Stimulated activated CD4-positive, alpha-beta T cell treated with anti-CD3 and anti-CD28 coated beads, Interleukin-4, amount 100 ng/mL, for 1 hour (primary cell): Measurements from ENCODE around the gene OR2AK2.
A peak's percentile ranks its signal among the peaks of the same experiment; 100 is the strongest.

Experiments
- DNase-seq: peaks from one replicate; pipeline ENCODE4 v3.0.0-alpha.2; 2020

OR2AK2 gene, protein sequence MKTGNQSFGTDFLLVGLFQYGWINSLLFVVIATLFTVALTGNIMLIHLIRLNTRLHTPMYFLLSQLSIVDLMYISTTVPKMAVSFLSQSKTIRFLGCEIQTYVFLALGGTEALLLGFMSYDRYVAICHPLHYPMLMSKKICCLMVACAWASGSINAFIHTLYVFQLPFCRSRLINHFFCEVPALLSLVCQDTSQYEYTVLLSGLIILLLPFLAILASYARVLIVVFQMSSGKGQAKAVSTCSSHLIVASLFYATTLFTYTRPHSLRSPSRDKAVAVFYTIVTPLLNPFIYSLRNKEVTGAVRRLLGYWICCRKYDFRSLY

DNA sequence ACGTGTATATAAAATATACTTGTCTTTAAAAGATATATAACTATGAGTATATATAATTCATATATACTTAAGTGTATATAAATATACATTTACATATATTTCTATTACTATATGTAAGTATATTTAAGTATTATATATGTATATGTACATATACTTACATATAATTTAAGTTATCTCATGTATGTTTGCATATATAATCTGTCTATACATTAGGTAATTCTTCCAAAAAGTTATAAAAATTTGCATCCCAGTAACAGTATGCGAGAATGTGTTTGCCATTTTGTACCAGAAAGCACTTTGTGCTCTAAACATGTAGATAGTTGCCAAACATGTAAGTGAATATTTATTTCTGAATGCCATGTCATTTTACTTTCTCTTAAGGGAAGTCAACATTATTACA, at the start of gene OR2AK2:
Gene OR2AK2 (plus strand): TSS at position 301 of the 400 bp plus-strand sequence. CDS start 144 bp downstream, outside the sequence.
- no peak for DNase-seq

DNA sequence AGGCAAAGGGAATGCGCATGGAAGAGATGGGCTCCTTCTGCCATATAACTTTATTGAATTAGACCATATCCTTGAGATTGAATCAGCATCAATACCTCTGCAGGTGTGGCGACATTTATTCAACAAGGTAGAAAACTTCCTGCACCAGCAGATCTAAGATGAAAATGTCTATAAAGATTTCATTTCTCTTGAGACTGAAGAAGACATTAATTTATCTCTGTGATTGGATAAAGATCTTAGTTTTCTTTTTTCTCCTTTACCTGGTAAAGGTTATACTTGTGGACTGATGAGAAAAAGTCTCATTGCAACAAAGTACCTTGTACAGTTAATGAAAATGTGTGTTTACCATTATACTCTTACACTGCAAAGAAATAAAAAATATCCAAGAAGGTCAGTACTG, 45.1 kb upstream of the OR2AK2 start, which contains the start of gene OR2T8:
Gene OR2T8 (plus strand): TSS at position 301 of the 400 bp plus-strand sequence. CDS start 766 bp downstream, outside the sequence.
- no peak for DNase-seq

DNA sequence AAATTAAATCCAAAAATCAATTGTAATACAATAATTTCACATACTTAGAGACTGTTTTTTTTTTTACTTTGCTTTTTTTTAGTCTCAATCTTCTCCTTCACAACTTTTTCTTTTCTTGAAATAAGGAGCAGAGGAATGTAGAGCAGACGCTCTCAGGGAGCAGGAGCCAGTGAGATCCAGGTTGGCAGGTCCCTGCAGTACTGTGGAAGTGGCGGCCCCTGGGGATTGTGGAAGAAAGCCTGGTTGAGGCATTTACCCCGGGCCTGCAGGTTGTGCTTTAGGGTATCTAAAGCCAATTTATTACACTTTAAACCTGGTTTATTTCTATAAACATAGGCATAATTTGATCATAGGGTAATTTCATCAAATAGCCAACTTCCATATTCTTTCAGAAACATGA, 41.1 kb upstream of the OR2AK2 start:
- no peak for DNase-seq

DNA sequence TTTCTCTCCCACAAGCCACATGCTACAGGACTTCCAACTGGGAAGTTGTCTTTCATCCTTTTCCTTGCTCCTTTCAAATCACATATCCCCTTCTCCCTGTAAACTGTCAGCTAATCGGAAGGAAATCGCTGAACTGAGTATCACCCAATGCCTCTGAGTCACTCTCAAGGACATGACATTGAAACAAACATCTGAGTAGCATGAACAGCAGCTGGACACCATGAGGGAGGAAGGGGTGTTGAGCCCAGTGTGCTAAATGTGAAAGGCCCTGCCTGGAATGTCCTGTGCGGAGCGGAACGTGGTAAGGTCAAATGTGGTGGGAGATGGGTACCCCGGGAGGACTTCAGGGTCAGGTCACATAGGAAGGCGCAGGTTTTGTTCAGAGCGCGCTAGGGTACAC, 40.2 kb upstream of the OR2AK2 start, which contains the start of gene OR2AJ1:
Gene OR2AJ1 (plus strand): TSS at position 22 of the 400 bp plus-strand sequence. CDS start 8,880 bp downstream, outside the sequence.
- no peak for DNase-seq

DNA sequence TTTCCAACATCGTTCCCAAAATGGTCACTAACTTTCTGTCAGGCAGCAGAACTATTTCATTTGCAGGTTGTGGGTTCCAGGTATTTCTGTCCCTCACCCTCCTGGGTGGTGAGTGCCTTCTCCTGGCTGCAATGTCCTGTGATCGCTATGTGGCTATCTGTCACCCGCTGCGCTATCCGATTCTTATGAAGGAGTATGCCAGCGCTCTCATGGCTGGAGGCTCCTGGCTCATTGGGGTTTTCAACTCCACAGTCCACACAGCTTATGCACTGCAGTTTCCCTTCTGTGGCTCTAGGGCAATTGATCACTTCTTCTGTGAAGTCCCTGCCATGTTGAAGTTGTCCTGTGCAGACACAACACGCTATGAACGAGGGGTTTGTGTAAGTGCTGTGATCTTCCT, 31.0 kb upstream of the OR2AK2 start:
- no peak for DNase-seq

DNA sequence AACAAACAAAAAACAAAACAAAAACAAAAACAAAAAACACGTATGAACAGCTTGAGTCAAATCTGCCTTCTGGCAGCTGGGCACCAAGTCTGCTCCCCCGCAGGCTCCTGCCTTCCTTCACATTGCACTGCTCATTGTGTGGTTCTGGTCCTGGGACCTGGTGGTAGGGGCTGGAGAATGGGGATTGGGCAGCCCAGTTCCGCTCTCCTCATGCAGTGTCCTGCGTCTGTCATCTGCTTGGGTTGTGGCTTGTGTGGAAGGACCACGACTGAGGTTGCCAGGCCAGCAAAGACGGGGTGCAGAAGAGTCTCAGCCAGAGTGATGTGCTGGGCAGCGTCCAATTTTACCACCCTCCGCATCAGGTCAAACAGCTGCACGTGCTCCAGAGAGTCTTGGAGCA, 29.3 kb upstream of the OR2AK2 start:
- DNase-seq = no peak

DNA sequence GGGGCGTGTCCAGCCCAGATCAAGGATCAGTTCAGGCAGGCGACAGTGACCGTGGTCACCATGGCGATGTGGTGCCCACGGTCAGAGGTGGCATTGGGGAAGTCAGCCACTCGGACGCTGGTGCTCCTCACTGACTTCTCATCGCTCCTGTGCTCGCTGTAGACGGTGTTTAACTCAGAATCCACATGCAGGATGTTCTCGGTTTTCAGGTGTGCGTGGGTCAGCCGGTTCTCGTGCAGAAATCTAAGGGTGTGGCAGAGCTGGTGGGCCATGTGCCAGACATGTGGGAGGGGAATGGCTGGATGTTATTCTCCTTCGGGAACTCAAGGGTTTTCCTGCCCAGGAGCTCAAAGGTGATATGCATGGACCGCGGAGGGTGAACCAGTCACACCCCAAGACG, 28.6 kb upstream of the OR2AK2 start:
- DNase-seq = no peak

DNA sequence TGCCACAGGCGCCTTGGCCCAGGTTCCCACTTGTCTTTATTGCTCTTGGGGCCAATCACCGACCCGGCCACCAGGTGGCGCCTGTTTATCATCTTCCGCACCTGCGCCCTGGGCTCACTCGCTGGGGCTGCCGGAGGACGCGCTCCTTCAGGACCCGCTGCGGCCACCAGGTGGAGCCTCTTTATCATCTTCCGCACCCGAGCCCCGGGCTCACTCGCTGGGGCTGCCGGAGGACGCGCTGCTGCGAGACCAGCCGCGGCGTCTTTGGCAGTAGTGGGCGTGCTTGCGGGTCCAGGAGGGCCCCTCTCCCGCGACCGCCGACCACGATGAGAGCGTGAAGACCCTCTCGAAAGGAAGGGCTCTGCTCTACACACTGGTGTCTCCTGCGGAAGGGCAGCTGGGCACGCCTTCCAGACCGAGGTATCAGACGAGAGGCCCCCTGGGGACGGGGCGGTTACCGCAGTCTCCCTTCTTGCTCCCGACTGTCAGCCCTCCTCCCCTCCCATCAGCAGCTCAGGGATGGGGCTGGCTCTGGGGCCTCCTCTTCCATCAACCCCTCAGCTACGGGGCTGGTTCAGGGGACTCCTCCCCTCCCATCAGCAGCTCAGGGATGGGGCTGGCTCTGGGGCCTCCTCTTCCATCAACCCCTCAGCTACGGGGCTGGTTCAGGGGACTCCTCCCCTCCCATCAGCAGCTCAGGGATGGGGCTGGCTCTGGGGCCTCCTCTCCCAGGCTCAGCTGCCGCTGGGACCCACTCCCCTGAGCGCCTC, 27.9 kb upstream of the OR2AK2 start:
- peak; percentile 95 for DNase-seq

DNA sequence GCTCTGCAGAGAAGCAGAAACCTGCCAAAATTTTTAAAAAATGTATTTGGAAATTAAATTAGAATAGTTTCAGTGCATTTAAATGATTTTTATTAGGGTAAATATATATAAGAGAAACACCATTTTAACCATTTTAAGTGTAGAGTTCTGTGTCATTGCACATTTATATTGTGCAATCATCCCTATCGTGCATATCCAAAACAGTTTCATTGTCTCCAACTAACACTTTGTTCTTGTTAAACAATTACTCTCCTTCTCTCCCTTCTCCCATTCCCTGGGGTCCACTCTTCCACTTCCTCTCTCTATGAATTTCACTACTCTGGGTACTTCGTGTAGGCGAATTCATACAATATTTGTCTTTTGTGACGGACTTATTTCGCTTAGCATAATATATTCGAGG, 22.4 kb upstream of the OR2AK2 start:
- no peak for DNase-seq

DNA sequence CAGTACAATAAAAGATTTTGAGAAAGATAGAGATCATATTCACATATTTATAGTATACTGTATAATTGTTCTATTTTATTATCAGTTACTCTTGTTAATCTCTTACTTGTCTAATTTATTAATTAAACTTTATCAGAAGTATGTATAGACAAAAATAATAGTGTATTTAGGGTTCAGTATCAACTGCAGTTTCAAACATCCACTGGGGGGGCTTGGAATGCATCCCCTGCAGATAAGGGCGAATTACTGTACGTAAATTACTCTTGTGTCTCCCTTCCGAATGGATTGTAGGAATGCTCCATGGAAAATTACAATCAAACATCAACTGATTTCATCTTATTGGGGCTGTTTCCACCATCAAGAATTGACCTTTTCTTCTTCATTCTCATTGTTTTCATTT, 16.5 kb upstream of the OR2AK2 start, which contains the start of gene OR2L8:
Gene OR2L8 (plus strand): TSS at position 301 of the 400 bp plus-strand sequence. CDS start 0 bp downstream, at position 301.
- no peak for DNase-seq

DNA sequence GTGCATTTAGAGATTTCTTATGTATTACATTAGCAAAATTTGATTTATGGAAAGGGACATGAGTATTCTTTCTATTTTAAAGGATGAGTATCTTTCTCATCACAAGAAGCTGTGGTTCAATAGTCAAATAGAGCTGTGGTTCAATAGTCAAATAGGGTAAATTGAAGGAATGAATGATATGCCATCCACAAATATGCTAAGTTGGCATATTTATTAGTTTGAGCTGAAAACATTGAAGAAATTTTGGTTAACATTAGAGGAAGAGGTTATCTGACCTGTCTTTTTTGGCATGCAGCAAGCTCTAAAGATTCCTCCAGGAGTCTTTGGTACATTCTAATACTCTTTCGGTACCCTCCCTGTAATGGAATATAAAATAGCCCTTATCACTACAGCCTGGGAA, 11.6 kb upstream of the OR2AK2 start:
- no peak for DNase-seq

DNA sequence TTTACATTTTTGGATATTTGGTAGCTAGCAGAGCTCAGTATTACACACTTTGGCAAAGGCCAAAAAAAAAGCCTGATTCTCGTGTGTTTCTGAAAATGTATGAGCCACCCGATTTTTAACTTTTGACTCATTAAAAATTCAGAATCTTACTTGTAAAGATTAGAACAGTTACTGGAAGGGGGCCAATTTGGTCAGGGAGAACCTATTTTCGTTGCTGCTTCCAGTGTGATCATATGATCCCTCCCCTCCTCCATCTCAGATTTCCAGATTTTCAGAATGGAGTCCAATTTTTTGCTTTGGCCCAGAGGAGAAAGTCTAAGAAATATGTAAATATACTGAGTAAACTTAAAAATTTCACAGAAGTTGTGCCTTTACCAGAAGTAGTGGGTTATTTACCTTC, 3.2 kb upstream of the OR2AK2 start:
- DNase-seq = no peak

DNA sequence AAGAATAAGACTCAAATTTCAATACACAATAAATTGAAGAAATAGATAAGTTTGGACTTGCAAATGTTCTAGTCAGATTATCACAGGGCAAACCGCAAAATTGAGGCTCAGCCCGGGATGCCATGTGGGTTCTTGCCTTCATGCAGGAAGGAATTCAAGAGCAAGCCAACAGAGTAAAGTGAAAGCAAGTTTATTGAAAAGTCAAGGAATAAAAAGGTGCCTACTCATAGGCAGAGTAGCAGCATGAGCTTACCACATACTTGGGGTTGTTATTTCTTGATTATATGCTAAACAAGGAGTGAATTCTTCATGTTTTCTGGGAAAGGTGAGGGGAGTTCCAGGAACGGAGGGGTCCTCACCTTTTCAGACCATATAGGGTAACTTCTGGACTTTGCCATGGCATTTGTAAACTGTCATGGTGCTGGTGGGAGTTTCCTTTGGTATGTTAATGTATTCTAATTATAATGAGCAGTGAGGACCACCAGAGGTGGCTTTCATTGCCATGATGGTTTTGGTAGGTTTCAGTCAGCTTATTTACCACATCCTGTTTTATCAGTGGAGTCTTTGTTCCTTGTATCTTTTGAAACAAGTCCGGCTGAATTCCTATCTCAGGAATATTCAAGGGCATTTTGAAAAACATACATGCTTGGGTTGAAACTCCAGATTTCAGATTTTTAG, 2.0 kb upstream of the OR2AK2 start:
- no peak for DNase-seq

DNA sequence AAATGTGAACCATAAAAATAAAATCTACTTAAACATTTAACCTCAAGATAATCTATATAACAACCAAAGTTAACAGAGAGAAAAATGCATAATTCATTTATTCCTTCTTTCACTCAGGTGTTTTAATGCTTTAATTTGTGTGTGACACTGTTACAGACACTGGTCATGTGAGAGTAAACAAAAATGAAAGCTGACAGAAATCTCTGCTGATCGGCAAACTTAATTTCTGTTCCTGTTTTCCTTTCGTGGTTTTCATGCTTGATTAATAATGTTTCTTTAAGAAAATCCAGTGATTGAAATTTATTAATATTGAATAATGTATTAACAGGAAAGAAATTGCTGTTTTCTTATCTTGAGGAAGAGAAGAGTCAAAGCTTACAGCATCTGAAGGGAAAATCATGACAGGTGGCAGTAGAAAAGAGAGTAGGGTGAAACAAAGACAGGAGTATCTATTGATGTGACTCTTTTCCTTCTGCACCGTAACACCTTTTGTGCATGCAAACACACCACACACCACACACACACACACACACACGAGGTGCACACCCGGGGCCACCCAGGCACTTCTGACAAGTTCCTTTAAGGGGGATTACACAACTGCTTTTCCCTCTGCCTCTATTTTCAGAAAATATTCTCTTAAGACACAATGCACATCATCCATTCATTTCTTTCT, 1.6 kb downstream of the OR2AK2 start:
- DNase-seq = no peak

DNA sequence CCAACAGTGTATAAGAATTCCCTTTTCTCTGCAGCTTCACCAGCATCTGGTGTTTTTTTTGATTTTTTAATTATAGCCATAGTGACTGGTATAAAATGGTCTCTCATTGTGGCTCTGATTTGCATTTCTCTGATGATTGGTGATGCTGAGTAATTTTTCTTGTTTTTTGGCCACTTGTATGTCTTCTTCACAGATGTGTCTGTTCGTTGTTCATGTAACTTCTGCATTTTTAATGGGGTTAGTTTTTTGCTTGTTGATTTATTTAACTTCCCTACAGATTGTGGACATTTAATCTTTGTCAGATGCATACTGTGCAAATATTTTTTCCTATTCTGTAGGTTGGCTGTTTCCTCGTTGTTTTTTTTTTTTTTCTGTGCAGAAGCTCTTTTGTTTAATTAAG, 28.0 kb downstream of the OR2AK2 start:
- DNase-seq = no peak

DNA sequence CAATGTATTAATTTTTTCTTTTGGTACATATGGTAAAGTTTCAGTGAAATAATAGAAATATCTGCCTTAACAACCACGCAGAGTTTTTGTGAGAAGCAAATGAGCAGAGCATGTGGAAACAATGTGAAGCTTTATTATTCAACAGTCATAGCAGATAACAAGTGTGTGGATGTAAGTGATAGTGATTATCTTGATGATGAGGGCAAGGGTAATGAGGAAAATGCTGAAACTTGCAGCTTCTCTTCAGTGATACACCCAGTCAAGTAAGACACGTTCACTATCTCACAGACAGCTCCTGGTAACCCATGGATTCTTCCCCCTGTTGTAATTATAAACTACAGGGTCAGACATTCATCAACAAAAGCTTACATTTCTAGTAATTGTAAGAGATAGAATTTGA, 33.8 kb downstream of the OR2AK2 start:
- DNase-seq = no peak

DNA sequence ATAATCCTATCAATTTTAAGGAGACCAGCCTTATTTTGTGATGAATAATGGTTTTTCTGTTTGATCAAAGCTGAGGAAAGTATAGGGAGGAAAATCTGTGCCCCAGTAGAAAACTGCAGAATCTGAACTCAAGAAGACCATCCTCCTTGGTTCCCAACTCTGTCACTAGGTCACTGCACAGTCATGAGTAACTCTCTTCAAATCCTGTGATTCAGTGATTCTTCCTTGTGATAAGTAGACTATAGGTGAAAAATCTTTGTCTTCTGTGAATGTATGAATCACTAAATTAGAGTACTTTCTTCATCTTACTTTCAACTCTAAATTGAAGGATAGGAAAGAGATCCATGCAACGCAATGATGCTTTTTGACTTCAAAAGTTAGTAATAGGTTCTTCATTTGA, 35.1 kb downstream of the OR2AK2 start:
- no peak for DNase-seq

DNA sequence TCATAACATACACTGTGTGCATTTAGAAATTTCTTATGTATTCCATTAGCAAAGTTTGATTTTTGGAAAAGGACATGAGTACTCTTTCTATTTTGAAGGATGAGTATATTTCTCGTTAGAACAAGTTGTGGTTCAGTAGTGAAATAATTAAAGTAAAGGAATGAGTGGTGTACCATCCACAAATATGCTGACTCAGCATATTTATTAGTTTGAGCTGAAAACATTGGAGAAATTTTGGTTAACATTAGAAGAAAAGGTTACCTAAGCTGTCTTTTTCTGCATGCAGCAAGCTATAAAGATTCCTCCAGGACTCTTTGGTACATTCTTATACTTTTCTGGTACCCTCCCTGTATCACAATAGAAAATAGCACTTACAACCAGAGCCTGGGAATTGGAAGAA, 42.7 kb downstream of the OR2AK2 start:
- no peak for DNase-seq

DNA sequence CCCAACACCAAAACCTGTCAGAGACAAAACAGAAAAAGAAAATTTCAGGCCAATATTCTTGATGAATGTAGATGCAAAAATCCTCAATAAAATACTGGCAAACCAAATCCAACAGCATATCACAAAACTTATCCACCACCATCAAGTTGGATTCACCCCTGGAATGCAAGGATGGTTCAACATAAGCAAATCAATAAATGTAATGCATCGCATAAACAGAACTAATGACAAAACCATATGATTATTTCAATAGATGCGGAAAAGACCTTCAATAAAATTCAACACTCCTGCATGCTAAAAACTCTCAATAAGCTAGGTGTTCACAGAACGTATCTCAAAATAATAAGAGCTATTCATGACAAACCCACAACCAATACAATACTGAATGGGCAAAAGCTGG, 44.6 kb downstream of the OR2AK2 start:
- DNase-seq = no peak

DNA sequence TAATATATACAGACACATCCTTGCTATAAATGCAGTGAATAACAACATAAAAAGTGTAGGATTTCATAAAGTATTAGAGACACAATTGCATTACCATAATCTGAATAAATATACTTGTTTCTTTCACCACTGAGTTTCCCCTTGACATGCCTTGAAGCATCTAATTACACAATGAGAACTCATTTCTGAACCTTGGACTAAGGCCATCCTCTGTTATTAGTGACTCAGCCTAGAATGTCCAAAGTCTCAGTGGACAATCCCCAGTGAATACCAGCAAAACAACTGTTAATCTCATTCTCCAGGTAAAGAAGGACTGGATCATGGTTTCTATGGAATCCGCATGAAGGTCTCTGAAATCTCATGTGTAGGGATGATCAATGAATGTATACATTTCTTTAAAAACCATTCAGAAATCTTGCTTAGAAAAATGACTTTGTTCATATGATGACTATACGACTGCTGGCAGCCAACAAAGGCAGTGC, 48.2 kb downstream of the OR2AK2 start, which contains the start of gene OR2L5:
Gene OR2L5 (plus strand): TSS at position 432 of the 482 bp plus-strand sequence. CDS start 8,288 bp downstream, outside the sequence.
- no peak for DNase-seq

DNA sequence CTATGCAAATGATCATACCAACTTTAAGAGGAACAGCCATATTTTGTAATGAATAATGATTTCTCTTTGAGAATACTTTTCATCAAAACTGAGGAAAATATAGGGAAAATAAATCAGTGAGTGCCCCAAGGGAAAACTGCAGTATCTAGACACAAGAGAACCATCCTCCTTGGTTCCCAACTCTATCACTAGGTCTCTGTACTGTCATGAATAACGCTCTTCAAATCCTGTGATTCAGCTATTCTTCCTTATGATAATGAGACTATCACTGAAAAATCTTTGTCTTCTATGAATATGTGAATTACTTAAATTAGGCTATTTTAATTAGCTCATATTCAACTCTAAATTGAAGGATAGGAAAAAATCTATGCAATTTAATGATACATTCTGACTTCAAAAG, 50.8 kb downstream of the OR2AK2 start:
- DNase-seq = no peak
